Putamen (tissue), 1 donor: ENCODE data around the gene DNAJB7.
A peak's percentile ranks its signal among the peaks of the same experiment; 100 is the strongest.
"Not testable (repeated sequence)": the region's sequence is repeated elsewhere in the genome, so short reads cannot be mapped to it uniquely, and the experiment has no call there.

Experiments used
- DNase-seq: peaks from one replicate; pipeline ENCODE4 v3.0.0-alpha.2; 2016; ENCODE audit warnings: low spot score

Gene DNAJB7

DNA sequence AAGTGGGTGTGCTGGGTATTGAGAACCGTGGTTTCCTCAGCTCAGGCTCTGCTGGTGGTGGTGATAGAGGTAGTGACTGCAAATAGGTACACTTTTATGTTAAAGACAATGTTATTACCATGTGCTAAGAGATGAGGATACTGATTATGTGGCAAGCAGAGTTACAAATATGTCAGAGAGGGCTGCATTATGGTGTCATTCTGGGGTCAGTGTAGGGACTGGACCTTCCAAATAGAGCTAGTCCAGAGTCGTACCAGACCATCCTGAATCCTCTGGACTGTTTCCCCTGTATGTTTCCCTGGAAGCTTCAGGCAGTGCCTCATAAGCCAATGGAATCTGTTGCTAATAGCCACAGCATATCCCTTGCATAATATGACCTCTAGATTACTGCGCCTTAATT is at the start of gene DNAJB7:
Gene DNAJB7 (minus strand): TSS at position 101 of the 400 bp plus-strand sequence. CDS start 119 bp downstream, outside the sequence.
- DNase-seq: no peak

DNA sequence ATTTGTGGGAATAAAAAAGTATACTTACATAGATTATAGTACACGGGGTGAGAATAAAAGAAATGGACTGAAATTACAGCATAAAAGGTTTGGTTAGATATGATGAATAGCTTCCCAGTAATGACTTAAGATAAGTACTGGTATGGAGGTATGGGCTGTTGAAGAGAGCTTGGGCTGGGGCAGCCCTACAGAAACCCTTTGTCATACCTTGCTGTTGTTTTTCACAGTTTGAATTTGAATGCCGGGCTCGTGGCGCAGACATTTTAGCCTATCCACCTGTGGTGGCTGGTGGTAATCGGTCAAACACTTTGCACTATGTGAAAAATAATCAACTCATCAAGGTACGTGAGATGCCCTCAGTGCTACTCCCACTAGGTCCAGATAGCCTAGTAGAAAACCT is 47.0 kb upstream of the DNAJB7 start:
- no peak for DNase-seq

DNA sequence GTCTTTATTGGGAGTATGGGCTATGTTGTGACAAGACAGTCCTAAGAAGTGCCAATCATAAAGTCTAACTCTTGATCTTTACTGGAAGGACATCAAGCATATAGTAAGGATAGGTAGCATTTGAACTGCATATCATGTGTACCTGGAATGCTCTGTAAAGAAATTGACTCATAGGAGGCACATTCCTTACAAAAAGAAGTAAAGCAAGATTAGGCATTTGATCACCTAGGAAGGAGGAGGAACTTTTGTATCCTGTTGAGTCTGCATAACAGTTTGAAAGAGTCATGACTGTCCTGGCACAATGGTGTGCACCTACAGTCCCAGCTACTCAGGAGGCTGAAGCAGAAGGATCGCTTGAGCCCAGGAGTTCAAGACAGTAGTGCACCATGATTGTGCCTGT is 42.2 kb upstream of the DNAJB7 start:
- DNase-seq: no peak

DNA sequence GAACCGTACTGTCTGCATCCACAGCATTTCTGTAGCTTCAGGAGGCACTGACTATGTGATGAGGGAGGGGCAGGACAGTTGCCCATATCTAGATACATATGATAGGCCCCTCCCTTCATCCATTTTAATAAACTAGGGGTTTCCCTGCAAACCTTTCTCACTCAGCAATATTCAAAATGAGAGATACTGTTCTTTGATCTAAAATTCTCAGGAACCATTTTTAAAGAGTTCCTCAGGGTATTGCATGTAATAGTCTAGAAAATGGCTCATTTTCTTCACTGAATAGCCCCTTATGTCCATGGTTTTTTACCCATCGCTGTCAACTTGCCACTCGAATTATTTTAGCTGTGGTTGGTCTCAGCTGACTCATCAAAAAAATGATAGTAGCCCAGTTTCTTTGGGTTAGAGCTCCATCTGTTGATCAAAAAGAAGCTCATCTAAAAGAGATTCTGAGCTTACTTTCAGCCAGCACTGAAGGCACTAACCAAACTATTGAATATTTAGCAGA is 37.0 kb upstream of the DNAJB7 start:
- DNase-seq: peak; percentile 38

DNA sequence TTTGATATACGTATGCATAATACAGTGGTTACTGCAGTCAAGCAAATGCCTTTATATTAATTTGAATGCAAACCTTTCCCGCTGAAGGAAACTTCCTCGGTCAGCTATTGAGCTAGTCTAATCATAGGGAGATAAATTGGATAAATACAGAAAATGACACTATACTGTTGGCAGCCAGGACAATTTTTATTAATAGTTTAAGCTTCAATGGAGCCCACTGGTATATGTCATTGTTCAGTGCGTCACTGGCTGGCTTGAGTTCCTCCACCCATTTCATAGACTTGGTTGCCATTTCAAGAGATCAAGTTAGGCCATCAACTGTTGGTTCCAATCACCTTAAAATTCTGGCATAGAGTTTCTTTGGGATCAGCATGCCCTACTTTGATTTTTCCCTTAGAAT is 32.5 kb upstream of the DNAJB7 start:
- no peak for DNase-seq

DNA sequence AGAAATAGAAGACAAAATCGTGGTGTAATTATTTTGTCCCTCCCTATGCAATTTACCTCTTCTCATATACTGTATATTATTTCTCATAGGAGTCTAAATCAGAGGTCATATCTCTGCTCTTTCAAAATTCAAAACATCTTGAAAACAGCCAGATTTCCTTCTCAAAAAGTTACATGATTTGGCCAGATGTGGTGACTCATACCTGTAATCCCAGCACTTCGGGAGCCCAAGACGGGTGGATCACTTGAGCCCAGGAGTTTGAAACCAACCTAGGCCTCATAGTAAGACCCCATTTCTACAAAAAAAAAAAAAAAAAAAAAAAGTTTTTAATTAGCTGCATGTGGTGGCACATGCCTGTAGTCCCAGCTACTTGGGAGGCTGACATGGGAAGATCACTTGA is 29.0 kb upstream of the DNAJB7 start:
- DNase-seq: no peak

DNA sequence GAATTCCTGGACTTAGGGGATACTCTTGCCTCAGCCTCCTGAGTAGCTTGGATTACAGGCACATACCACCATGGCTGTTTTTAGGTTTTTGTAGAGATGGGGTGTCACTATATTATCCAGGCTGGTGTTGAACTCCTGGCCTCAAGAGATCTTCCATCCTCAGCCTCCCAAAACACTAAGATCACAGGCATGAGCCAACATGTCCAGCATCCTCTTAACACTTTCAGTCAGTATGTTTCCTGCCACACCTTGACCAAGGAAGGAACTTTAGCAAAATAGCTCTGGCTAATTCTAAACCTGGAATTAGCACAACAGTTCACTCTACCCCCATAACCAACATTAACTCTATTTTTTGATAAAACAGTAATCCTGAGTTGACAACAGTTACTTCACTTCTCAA is 27.2 kb upstream of the DNAJB7 start:
- no peak for DNase-seq

DNA sequence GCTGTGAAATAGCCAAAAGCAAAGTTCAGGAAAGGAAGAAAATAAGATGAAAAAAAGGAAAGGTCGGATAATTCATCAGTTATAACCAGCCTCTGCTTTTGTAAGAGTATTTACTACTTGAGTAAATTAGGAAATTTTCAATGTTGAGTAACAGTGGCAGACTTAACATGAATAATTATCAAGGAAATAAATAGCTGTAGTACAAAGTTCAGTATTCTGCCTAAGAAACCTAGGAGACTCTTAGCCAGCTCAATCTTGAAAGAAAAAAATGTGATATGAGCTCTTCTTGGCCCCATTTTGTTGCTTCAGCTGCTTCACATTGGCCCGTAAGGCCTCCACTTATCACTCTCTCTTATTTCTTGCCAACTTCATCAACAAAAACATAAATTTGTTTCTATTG is 17.0 kb upstream of the DNAJB7 start:
- DNase-seq: no peak

DNA sequence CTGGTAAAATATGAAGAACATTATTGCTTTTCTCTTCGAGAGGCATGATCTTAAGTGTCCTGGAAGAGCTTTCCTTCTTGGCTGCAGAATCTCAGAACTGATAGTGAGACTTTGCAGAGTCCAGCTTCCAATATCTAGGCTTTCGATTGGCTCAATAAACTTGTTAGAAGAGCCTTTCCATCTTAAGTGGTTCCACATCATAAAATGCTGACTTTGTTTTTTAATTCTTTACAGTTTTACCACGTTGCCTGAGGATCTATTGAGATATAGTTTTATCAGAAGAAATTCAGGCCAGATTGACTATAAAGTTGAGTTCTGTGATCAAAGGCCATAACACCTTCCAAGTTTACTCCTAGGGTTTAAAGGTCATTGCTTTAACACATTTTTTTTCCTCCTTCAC is 15.6 kb upstream of the DNAJB7 start:
- DNase-seq: no peak

DNA sequence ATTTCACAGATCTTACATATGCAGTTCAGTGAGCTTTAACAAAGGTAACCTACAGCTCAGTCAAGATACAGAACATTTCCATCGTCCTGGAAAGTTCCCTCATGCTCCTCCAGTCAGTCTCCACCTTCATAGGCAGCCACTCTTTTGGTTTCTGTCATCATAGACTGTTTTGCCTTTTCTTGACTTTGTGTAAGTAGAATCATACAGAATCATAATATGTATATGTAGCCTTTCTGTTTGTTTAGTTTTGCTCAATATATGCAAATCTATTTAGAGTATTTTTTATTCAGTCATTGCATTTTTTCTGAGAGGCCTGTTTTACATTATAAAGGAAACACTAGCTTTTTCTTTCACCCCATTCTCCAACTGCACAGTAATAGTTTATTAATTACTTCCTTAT is 15.0 kb upstream of the DNAJB7 start:
- DNase-seq: no peak

DNA sequence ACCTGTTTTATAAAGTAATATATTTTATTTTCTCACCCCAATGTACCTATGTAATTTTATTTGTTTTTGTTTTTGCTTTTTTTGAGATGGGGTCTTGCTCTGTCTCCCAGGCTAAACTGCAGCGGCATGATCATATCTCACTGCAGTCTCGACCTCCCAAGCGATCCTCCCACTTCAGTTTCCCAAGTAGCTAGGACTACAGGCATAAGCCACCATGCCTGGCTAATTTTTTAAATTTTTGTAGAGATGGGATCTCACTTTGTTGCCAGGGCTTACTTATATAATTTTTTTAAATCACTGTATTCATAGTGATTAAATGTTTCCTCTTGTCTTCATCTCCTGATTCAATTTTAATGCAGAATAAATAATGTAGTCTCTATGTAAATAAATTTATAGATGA is 13.2 kb upstream of the DNAJB7 start:
- no peak for DNase-seq

DNA sequence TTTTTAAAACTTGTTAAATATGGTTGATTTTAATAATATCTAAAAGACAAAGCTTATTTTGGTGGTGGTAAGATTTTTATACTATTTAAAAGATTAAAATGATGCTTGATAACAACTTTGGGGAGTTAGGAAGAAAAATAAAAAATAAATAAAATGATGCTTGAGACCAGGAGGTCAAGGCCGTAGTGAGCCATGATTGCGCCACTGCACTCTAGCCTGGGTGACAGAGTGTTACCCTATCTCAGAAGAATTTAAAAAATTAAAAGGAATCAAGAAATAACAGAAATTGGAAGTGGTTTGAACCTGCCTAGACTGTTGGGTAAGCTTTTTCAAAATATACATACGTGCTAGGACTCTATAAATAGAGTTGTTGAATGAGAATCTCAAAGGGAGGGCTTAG is 12.1 kb upstream of the DNAJB7 start:
- no peak for DNase-seq

DNA sequence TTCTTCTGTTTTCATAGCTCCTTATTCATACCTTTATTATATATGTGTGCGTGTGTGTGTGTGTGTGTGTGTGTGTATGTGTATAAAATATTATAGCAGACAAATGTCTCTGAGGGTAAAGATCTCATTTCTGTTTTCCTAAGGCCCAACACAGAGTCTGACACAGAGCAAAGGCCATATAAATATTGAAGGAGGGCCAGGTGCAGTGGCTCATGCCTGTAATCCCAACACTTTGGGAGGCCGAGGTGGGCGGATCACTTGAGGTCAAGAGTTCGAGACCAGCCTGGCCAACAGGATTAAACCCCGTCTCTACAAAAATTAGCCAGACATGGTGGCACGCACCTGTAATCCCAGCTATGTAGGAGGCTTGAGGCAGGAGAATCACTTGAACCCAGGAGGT is 6.5 kb upstream of the DNAJB7 start:
- not testable (repeated sequence) for DNase-seq

DNA sequence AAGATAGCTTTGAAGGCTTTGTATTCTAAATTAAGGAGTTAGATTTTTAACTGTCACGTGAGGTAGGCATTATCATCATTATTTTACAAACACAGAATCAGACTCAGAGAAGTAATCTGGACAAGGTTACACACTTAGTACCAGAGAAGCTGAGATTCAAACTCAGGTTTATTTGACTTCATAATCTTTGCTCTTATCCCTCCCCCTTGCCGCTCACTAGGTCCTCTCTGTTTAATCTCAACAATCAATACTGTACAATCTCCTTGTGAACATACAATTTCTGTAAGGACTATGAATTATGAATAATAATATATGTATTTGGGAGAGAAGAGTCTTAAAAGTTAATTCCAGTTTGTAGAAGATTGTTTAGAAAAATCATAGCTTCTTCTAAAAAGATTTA is 5.2 kb upstream of the DNAJB7 start:
- no peak for DNase-seq

DNA sequence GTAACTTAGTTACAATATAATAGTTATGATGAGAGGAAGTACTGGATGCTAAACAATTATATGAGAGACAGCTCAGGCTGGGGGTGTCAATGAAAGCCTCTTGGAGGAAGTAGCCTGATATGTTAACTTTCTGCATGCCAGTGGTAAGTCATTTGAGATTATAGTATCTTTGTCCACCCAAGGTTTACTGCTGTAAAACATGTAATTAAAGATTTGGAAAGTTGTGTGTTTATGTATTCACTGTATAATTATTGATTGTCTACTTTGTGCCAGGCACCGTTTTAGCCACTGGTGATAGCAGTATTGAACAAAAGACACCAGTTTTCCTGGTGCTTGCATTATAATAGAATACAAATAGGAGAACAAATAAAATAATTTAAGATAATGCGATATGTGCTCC is 624 bp upstream of the DNAJB7 start:
- no peak for DNase-seq

DNA sequence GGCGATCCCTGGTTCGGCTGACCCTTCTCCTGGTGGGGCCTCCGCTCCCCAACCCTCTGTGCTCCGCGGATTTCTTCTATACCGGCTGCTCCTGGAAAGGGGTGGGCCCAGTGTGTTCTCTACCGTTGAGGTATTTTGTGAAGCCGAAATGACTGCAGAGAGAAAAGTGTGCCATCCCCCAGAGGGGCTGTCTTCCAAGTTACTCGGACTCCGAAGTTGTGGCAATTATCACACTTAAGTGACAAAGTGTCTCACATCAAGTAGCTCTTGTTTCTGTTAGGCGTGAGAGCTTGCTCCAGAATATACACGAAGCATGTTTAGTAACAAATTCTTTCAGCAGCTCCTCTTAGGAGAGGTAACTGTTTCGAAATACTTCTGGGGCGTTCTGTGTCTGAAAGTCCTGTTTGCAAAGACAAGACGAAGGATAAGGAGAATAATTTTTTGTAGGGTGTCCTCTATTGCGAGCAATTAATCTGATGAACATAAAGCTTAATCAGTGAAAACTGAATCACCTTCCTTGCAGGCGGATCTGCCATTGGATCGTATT is 4.5 kb downstream of the DNAJB7 start:
- DNase-seq: no peak

DNA sequence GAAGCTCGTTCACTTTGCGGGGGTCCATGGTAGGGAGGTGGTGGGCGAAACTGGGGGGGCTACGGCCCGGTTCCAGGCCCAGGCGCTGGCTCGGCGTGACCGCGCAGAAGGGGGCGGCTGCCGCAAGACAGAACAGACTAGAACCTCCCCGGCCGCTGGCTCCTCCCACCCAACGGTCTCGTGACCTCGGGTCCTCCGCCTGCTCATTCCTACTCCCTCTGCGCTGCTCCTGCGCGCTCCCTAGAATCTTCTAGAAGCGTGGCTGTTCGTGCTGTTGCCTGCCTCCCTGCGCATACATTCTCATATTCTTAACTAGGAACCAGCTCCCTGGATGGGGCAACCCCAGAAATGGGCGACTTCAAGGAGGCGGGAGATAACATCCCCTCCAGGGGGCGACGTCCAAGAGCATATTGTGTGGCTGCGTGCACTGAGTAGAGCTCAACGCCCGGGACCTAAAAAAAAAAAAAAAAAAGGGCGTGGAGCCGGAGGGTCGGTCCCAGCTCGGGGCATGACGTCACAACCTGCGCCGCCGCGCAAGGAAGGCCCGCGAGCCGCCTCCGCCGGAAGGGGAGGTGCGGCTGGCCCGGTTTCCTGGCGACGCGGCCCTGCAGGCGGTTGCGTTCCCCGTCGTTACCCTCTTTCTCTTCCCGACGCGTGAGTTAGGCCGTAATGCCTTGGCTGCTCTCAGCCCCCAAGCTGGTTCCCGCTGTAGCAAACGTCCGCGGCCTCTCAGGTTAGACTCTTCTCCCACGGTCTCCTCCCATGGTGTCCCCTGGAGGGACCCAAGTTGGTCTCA is 5.2 kb downstream of the DNAJB7 start, which contains the start of the genes ST13 and XPNPEP3:
Gene ST13 (minus strand): TSS at position 127 of the 796 bp plus-strand sequence. CDS start 99 bp downstream, at position 28.
Gene XPNPEP3 (plus strand): TSS at position 636 of the 796 bp plus-strand sequence. CDS start 34 bp downstream, at position 670.
- peak; percentile 96 for DNase-seq

DNA sequence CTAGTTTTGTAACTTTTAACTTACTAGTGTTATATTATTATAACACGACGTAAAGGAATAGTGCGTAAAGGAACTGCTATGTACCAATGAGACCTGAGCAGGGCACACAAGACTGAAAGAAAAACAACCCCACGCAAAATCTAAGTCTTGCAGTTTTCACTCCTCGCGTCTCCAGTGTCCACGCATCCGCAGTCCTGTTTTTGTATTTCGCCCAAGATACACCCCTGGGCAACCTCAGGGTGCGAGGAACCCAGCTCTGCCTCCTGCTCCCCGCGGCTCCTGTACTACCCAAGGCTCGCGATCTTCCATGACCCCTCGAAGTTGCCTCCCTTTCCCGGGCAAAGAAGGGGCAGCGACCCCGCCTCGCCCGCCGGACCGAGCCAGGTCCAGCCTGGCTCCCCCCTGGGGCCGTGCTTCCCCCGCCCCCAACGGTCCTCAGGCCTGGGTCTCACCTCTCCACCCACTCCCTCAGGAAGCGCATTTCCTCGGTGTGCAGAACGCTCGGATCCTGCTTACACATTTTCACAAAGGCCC is 5.9 kb downstream of the DNAJB7 start:
- peak; percentile 34 for DNase-seq

DNA sequence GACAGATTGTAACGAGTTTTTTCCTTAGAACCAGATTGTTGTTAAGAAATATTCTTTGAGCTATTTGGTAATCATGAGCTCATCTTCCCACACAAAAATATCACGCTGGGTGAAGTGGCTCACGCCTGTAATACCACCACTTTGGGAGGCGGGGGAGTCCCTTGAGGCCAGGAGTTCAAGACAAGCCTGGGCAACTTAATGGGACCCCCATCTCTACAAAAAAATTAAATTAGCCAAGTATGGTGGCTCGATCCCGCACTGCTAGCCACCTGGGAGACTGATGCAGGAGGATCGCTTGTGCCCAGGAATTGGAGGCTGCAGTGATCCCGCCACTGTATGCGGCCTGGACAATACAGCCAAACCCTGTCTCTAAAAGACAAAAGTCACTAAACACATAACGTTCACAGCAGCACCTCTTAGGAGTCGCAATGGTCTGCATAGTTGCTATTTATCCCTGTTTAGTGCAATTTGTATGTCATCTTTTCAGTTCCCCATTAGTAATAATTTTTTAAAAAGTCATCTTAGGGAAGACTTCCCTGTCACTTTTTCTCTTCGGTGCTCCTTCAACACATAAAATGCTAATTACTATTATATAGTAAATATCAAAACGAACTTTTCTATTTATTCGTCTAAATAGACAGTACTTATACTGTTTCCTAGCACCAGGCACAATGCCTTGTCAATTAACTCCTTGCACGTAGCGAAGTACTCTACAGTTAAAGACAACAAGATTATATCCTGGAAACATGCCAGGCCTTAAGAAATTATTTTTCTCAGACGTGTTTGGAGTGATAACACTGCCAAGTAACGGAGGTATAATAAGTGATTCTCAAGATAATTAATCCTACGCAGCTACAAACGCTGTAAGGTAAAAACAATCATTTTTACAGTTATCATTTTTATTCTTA is 6.6 kb downstream of the DNAJB7 start:
- DNase-seq: peak; percentile 12

DNA sequence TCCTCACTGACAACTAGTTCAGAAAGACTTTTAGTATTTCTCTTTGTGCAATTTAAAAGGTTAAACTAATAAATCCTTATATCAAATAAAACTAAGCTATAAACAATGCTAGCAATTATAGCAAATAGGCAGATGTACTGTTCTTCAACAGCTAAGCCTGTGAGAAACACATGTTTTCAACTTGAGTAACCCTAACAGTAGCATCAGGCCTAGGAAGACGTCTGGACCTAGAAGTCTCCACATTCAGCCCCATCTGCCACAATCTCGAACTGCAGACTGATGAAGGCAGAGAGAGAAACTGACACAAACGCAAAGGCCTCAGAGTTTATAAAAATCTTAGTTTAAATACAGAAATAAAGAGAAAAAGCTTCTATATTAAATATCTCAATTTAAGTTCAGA is 8.0 kb downstream of the DNAJB7 start:
- DNase-seq: no peak

DNA sequence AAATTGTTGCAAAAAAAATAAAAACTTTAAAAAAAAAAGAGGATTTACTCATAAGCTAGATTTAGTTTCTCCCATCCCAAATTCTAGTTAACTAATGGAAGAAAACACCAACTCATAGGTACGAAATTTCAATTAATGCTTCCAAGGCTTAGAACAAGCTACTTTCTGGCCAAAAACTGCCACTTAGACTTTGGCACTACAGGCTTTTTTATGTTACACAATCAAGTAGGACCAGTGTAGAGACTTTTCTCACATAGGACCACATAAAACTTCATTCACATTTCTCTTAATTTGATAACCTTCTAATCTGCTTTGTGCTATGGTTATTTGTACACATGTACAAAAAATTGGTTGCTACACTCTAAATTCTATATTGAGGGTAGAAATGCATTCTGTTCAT is 8.6 kb downstream of the DNAJB7 start:
- DNase-seq: no peak

DNA sequence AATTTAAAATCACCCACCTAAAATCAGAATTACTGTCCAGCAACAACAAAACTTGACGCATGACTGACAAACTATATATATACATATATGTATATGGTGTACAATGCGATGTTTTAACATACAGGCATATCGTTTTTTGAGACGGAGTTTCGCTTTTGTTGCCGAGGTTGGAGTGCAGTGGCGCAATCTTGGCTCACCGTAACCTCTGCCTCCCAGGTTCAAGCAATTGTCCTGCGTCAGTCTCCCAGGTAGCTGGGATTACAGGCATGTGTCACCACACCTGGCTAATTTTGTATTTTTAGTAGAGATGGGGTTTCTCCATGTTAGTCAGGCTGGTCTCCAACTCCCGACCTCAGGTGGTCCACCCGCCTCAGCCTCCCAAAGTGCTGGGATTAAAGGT is 16.1 kb downstream of the DNAJB7 start:
- not testable (repeated sequence) for DNase-seq
